ENCODE data around the gene MARK1.
A peak's percentile ranks its signal among the peaks of the same experiment; 100 is the strongest.
"Not testable (repeated sequence)": the region's sequence is repeated elsewhere in the genome, so short reads cannot be mapped to it uniquely, and the experiment has no call there.

MARK1 gene

GRCh38 chr1:220631238-220631815 is 103.4 kb downstream of the MARK1 start:
- DNase-seq: no peak

- no peak for DNase-seq
Observed at GRCh38 chr1:220637759-220638158, 109.8 kb downstream of the MARK1 start.

- DNase-seq: no peak
Observed at GRCh38 chr1:220642285-220642684, 114.3 kb downstream of the MARK1 start.

- DNase-seq: no peak
Observed at GRCh38 chr1:220652995-220653394, 125.1 kb downstream of the MARK1 start.

GRCh38 chr1:220655509-220655908 is 127.6 kb downstream of the MARK1 start:
- no peak for DNase-seq

- DNase-seq: no peak
Observed at GRCh38 chr1:220655961-220656740, 128.2 kb downstream of the MARK1 start.

- no peak for DNase-seq
Observed at GRCh38 chr1:220666349-220666748, 138.4 kb downstream of the MARK1 start.

GRCh38 chr1:220669005-220669404 is 141.1 kb downstream of the MARK1 start:
- DNase-seq: no peak

GRCh38 chr1:220670365-220670764 is 142.4 kb downstream of the MARK1 start:
- DNase-seq: no peak

GRCh38 chr1:220673921-220674320 is 146.0 kb downstream of the MARK1 start:
- DNase-seq: no peak

- no peak for DNase-seq
Observed at GRCh38 chr1:220677251-220677650, 149.3 kb downstream of the MARK1 start.

- DNase-seq: peak; percentile 2
Observed at GRCh38 chr1:220680085-220680687, 152.2 kb downstream of the MARK1 start.

- no peak for DNase-seq
Observed at GRCh38 chr1:220681220-220681880, 153.4 kb downstream of the MARK1 start.

- DNase-seq: peak; percentile 10
Observed at GRCh38 chr1:220682901-220683576, 155.1 kb downstream of the MARK1 start.

GRCh38 chr1:220683716-220684115 is 155.8 kb downstream of the MARK1 start:
- not testable (repeated sequence) for DNase-seq

- DNase-seq: no peak
Observed at GRCh38 chr1:220684890-220685289, 157.0 kb downstream of the MARK1 start.

GRCh38 chr1:220685879-220686278 is 157.9 kb downstream of the MARK1 start:
- no peak for DNase-seq

- DNase-seq: no peak
Observed at GRCh38 chr1:220687809-220688208, 159.9 kb downstream of the MARK1 start.

- DNase-seq: no peak
Observed at GRCh38 chr1:220689666-220690065, 161.7 kb downstream of the MARK1 start.

- peak; percentile 77 for DNase-seq
Observed at GRCh38 chr1:220690140-220691052, 162.5 kb downstream of the MARK1 start, which contains the start of gene C1orf115. Gene C1orf115, plus strand, starts transcription at chr1:220690363. Its CDS starts 40 bp downstream, at chr1:220690403.

GRCh38 chr1:220691053-220691684 is 163.2 kb downstream of the MARK1 start:
- no peak for DNase-seq
